ENCODE results near the gene PCSK9. TPM values are rescaled to one million over a fixed set of nuclear protein-coding genes. Genes with fewer than 3 reads are reported as not detected.

Gene PCSK9
- polyA plus RNA-seq, 1 donor (not counting 4 experiments of a cell fraction or from before 2014, with no cell fraction given) = 61.7 TPM

DNA sequence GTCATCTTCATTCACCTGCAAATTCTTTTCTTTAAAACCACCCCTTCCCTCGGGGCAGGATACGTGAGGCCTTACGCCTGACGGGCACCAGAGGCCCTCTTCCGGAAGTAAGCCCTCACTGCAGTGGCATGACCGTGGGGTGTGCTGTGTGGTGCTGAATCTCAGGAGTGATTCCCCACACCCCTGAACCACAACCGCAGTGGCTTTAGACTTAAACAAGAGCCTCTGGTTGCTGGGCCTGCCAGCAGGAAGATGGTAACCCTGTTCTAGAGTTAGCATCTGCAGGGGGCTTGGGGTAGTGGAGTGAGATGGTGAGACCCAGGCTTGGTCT is 28.5 kb upstream of the PCSK9 start:
- Histone ChIP-seq H3K4me2 (ENCODE audit: control insufficient read depth, extremely low read depth, insufficient read depth, low read depth, low read length) (no peak overlapping the region), H4K20me1 (ENCODE audit: control insufficient read depth, extremely low read depth, insufficient read depth, low read length) (no peaks in the 10 kb centered on the region), H3K36me3 (ENCODE audit: control insufficient read depth in 2 of 2, extremely low read depth in 1 of 2, insufficient read depth in 2 of 2, low read length in 2 of 2) (no peaks in the 10 kb centered on the region), H3K4me1 (ENCODE audit: control insufficient read depth, extremely low read depth, insufficient read depth, low read length) (peaks cover 14% of the 10 kb centered on the region), H3K27me3 (ENCODE audit: control insufficient read depth, extremely low read depth, insufficient read depth, low read length) (peaks cover 20% of the 10 kb centered on the region), H3K9me3 (ENCODE audit: control insufficient read depth, low read depth, low read length) (no peaks in the 10 kb centered on the region), H3K9me1 (ENCODE audit: control insufficient read depth, extremely low read depth, insufficient read depth, low read length) (no peaks in the 10 kb centered on the region), H3K4me3 (ENCODE audit: control insufficient read depth in 2 of 3, extremely low read depth in 1 of 3, insufficient read depth in 2 of 3, low read depth in 1 of 3, low read length in 3 of 3) (no peak overlapping the region), H3K79me2 (ENCODE audit: control insufficient read depth, insufficient read depth, low read length) (no peaks in the 10 kb centered on the region), H3K9ac (ENCODE audit: control insufficient read depth, extremely low read depth, insufficient read depth, low read length) (no peak overlapping the region), H3K27ac (ENCODE audit: control insufficient read depth, insufficient read depth, low read length) (no peak overlapping the region), H2AFZ (ENCODE audit: control insufficient read depth, low read length) (no peak overlapping the region)
- FAIRE-seq (no peak), DNase-seq (ENCODE audit: low read depth, low spot score) (no peak)
- dilution Hi-C loops (cut with MboI; ENCODE audit: extremely low pct_ligation_motif_present, low sequenced_read_pairs) = no loop called here
- TF ChIP-seq, protein P1, sequence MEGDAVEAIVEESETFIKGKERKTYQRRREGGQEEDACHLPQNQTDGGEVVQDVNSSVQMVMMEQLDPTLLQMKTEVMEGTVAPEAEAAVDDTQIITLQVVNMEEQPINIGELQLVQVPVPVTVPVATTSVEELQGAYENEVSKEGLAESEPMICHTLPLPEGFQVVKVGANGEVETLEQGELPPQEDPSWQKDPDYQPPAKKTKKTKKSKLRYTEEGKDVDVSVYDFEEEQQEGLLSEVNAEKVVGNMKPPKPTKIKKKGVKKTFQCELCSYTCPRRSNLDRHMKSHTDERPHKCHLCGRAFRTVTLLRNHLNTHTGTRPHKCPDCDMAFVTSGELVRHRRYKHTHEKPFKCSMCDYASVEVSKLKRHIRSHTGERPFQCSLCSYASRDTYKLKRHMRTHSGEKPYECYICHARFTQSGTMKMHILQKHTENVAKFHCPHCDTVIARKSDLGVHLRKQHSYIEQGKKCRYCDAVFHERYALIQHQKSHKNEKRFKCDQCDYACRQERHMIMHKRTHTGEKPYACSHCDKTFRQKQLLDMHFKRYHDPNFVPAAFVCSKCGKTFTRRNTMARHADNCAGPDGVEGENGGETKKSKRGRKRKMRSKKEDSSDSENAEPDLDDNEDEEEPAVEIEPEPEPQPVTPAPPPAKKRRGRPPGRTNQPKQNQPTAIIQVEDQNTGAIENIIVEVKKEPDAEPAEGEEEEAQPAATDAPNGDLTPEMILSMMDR (optimal IDR thresholded peaks at IDR 0.05 in 1 of 3, IDR thresholded peaks at IDR 0.05 in 1 of 3, conservative IDR thresholded peaks at IDR 0.05 in 1 of 3; ENCODE audit: extremely low read depth in 1 of 3, insufficient read depth in 2 of 3, low read length in 3 of 3) = no peak
- TF ChIP-seq EZH2 (IDR thresholded peaks at IDR 0.05; ENCODE audit: low read length) = no peak

DNA sequence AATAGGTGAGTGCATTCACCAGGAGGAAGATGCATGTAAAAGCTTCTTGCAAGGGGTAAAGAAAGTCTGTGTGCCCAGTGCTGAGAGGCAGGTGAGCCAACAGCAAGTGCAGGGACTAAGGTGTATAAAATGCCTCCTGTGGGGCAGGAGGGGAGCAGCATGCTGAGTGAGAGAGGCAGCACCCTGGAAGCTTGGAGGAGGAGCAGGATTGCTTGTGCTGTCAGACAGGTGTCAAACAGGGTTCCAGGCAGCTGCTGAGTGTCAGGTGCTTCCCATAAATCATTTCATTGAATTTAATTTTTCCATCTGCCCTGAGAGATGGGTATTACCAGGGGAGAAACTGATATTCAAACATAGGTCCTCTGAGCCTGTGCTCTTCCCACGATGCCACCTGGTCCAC is 26.7 kb upstream of the PCSK9 start:
- DNase-seq (ENCODE audit: low read depth, low spot score) (no peak), FAIRE-seq (no peak)
- Histone ChIP-seq H3K27ac (ENCODE audit: control insufficient read depth, insufficient read depth, low read length) (no peak overlapping the region), H3K4me2 (ENCODE audit: control insufficient read depth, extremely low read depth, insufficient read depth, low read depth, low read length) (no peak overlapping the region), H3K36me3 (ENCODE audit: control insufficient read depth in 2 of 2, extremely low read depth in 1 of 2, insufficient read depth in 2 of 2, low read length in 2 of 2) (no peaks in the 10 kb centered on the region), H2AFZ (ENCODE audit: control insufficient read depth, low read length) (no peak overlapping the region), H3K79me2 (ENCODE audit: control insufficient read depth, insufficient read depth, low read length) (no peaks in the 10 kb centered on the region), H3K9me1 (ENCODE audit: control insufficient read depth, extremely low read depth, insufficient read depth, low read length) (no peaks in the 10 kb centered on the region), H3K27me3 (ENCODE audit: control insufficient read depth, extremely low read depth, insufficient read depth, low read length) (peaks cover 24% of the 10 kb centered on the region), H3K9ac (ENCODE audit: control insufficient read depth, extremely low read depth, insufficient read depth, low read length) (no peak overlapping the region), H4K20me1 (ENCODE audit: control insufficient read depth, extremely low read depth, insufficient read depth, low read length) (no peaks in the 10 kb centered on the region), H3K4me3 (ENCODE audit: control insufficient read depth in 2 of 3, extremely low read depth in 1 of 3, insufficient read depth in 2 of 3, low read depth in 1 of 3, low read length in 3 of 3) (no peak overlapping the region), H3K9me3 (ENCODE audit: control insufficient read depth, low read depth, low read length) (no peaks in the 10 kb centered on the region), H3K4me1 (ENCODE audit: control insufficient read depth, extremely low read depth, insufficient read depth, low read length) (peaks cover 9% of the 10 kb centered on the region)
- dilution Hi-C loops (cut with MboI; ENCODE audit: extremely low pct_ligation_motif_present, low sequenced_read_pairs) = no loop called here
- TF ChIP-seq EZH2 (IDR thresholded peaks at IDR 0.05; ENCODE audit: low read length) = no peak
- TF ChIP-seq, protein P1 (optimal IDR thresholded peaks at IDR 0.05 in 1 of 3, IDR thresholded peaks at IDR 0.05 in 1 of 3, conservative IDR thresholded peaks at IDR 0.05 in 1 of 3; ENCODE audit: extremely low read depth in 1 of 3, insufficient read depth in 2 of 3, low read length in 3 of 3) = no peak

Measured in keratinocyte (primary cell).